Astrocyte (in vitro differentiated cells and primary cell): ENCODE data around the gene SCIN.

Experiments
- CTCF ChIP-seq: IDR thresholded peaks from 2 replicates; pipeline ENCODE4 v1.5.1; 2011; ENCODE audit warnings: low read depth, mild to moderate bottlenecking, inconsistent platforms, low read length, moderate library complexity; ENCODE audit not compliant: insufficient read depth
- EZH2 ChIP-seq: IDR thresholded peaks from 2 replicates; pipeline ENCODE4 v1.6.1; 2012; ENCODE audit warnings: mild to moderate bottlenecking, low read length, inconsistent platforms; ENCODE audit not compliant: insufficient read depth

GRCh38 chr7:12567015-12567414 lies 3.5 kb upstream of the SCIN start:
- TF ChIP-seq CTCF (no peak), EZH2 (no peak)
